SK-N-SH (cell line): ENCODE results near the gene IFT52. TPM values are rescaled to one million over a fixed set of nuclear protein-coding genes. Genes with fewer than 3 reads are reported as not detected.

Source experiments
- CTCF ChIA-PET: fragments of 300-600, 350-600 bp; formaldehyde crosslinking; extraction: SDS; loops from one replicate; lab custom pipeline; 2021; lab: Yijun Ruan, JAX
- POLR2A ChIA-PET: fragments of 350-600 bp; sonication (Branson Sonifier 250); formaldehyde crosslinking; extraction: SDS; loops from one replicate; lab custom pipeline; 2020; ENCODE audit warnings: antibody characterized with exemption, inconsistent platforms; lab: Yijun Ruan, JAX
- DNase-seq: peaks from one replicate; pipeline ENCODE4 v3.0.0; 2012
- H2AFZ ChIP-seq: fragments of 200-600 bp; sonication (generic); 2 replicates; pipeline ENCODE4 v1.8.1; 2016; ENCODE audit warnings: antibody characterized with exemption, mild to moderate bottlenecking, low read depth
- H3F3A ChIP-seq: fragments of 200-600 bp; sonication (generic); replicated peaks from 2 replicates; pipeline ENCODE3; 2016; ENCODE audit warnings: antibody characterized with exemption, mild to moderate bottlenecking; ENCODE audit not compliant: insufficient read depth
- H3K27ac ChIP-seq, 2 experiments: fragments of 200-500 bp in 1 of 2; fragments of 200-600 bp in 1 of 2; sonication (Bioruptor generic) in 1 of 2; sonication (generic), shearing (Covaris generic) in 1 of 2; 2 replicates each; pipeline versions ENCODE4 v1.5.1 to v1.6.1; 2014 to 2016; ENCODE audit warnings: low read depth in 2 of 2, inconsistent platforms in 1 of 2, low read length in 1 of 2, mild to moderate bottlenecking in 1 of 2, mixed read lengths in 1 of 2
- H3K27me3 ChIP-seq: fragments of 200-600 bp; sonication (generic), shearing (Covaris generic); 2 replicates; pipeline ENCODE4 v1.6.1; 2016; ENCODE audit warnings: mixed run types; ENCODE audit not compliant: insufficient read depth
- H3K36me3 ChIP-seq, 2 experiments: fragments of 200-500 bp in 1 of 2; fragments of 200-600 bp in 1 of 2; sonication (Bioruptor generic) in 1 of 2; sonication (generic) in 1 of 2; replicated peaks in 1 of 2; 2 replicates each; pipeline versions ENCODE3 to v1.5.1; 2014 to 2016; ENCODE audit warnings: low read length in 1 of 2, mild to moderate bottlenecking in 1 of 2; ENCODE audit not compliant: insufficient read depth in 2 of 2, control insufficient read depth in 1 of 2
- H3K4me1 ChIP-seq, 2 experiments: fragments of 200-500 bp in 1 of 2; fragments of 200-600 bp in 1 of 2; sonication (Bioruptor generic) in 1 of 2; sonication (generic), shearing (Covaris generic) in 1 of 2; 2 replicates each; pipeline versions ENCODE4 v1.5.1 to v1.6.1; 2014 to 2016; ENCODE audit warnings: low read depth in 1 of 2, low read length in 1 of 2, mixed run types in 1 of 2; ENCODE audit not compliant: insufficient read depth in 2 of 2, control insufficient read depth in 1 of 2
- H3K4me2 ChIP-seq: fragments of 200-600 bp; sonication (generic), shearing (Covaris generic); 2 replicates; pipeline ENCODE4 v1.6.1; 2017; ENCODE audit warnings: mixed run types
- H3K4me3 ChIP-seq, 2 experiments: fragments of 200-500 bp in 1 of 2; fragments of 200-600 bp in 1 of 2; sonication (Bioruptor generic) in 1 of 2; sonication (generic), shearing (Covaris generic) in 1 of 2; 2 replicates each; pipeline versions ENCODE4 v1.5.1 to v1.8.1; 2014 to 2016; ENCODE audit warnings: low read depth in 2 of 2, inconsistent platforms in 1 of 2, low read length in 1 of 2, mild to moderate bottlenecking in 1 of 2, mixed read lengths in 1 of 2, moderate library complexity in 1 of 2
- H3K79me2 ChIP-seq: fragments of 200-600 bp; sonication (generic); 2 replicates; pipeline ENCODE4 v1.8.1; 2017; ENCODE audit warnings: mild to moderate bottlenecking; ENCODE audit not compliant: insufficient read depth
- H3K9ac ChIP-seq: fragments of 200-600 bp; sonication (generic); 2 replicates; pipeline ENCODE4 v1.6.1; 2017; ENCODE audit warnings: mixed run types
- H3K9me2 ChIP-seq: fragments of 200-600 bp; sonication (generic); 2 replicates; pipeline ENCODE4 v1.6.1; 2017; ENCODE audit warnings: mixed run types
- H3K9me3 ChIP-seq: fragments of 200-600 bp; sonication (generic); 2 replicates; pipeline ENCODE4 v1.6.1; 2017; ENCODE audit warnings: mixed run types, mild to moderate bottlenecking, moderate library complexity
- H4K20me1 ChIP-seq: fragments of 200-600 bp; sonication (generic); 2 replicates; pipeline ENCODE4 v1.6.1; 2017; ENCODE audit warnings: mild to moderate bottlenecking, mixed run types; ENCODE audit not compliant: insufficient read depth
- EP300 ChIP-seq, 2 experiments: IDR thresholded peaks; 2 replicates each; pipeline versions ENCODE4 v1.4.0 to v1.6.1; 2012; ENCODE audit warnings: borderline replicate concordance in 1 of 2, low read depth in 1 of 2, low read length in 1 of 2
- FOSL2 ChIP-seq: IDR thresholded peaks from 2 replicates; pipeline ENCODE4 v1.4.0; 2012; ENCODE audit warnings: low read depth, mild to moderate bottlenecking, moderate library complexity, borderline replicate concordance
- FOXM1 ChIP-seq: IDR thresholded peaks from 2 replicates; pipeline ENCODE4 v1.4.0; 2012; ENCODE audit warnings: low read depth, mild to moderate bottlenecking
- GABPA ChIP-seq: IDR thresholded peaks from 2 replicates; pipeline ENCODE4 v1.4.0; 2012; ENCODE audit warnings: low read depth, mild to moderate bottlenecking
- IRF3 ChIP-seq: fragments of 150-350 bp; IDR thresholded peaks from 2 replicates; pipeline ENCODE4 v1.6.1; 2016; ENCODE audit warnings: mild to moderate bottlenecking, low read depth, low read length
- JUND ChIP-seq: IDR thresholded peaks from 2 replicates; pipeline ENCODE4 v1.4.0; 2012
- MAX ChIP-seq: IDR thresholded peaks from 2 replicates; pipeline ENCODE4 v1.4.0; 2012; ENCODE audit warnings: low read depth
- MEF2A ChIP-seq: IDR thresholded peaks from 2 replicates; pipeline ENCODE4 v1.4.0; 2012; ENCODE audit warnings: low read depth, borderline replicate concordance
- MXI1 ChIP-seq: IDR thresholded peaks from 2 replicates; pipeline ENCODE4 v1.6.1; 2012; ENCODE audit warnings: mild to moderate bottlenecking, low read depth, low read length, improper control_type of control experiment
- NFIC ChIP-seq: IDR thresholded peaks from 2 replicates; pipeline ENCODE4 v1.4.0; 2012; ENCODE audit warnings: borderline replicate concordance
- PBX3 ChIP-seq: IDR thresholded peaks from 2 replicates; pipeline ENCODE4; 2012
- POLR2AphosphoS5 ChIP-seq: IDR thresholded peaks from 2 replicates; pipeline ENCODE4 v1.6.1; 2012; ENCODE audit warnings: low read depth, low read length
- RAD21 ChIP-seq: IDR thresholded peaks from 2 replicates; pipeline ENCODE4 v1.6.1; 2012; ENCODE audit warnings: mild to moderate bottlenecking, low read length
- REST ChIP-seq: IDR thresholded peaks from 2 replicates; pipeline ENCODE4 v1.6.1; 2012; ENCODE audit warnings: mild to moderate bottlenecking, low read depth, low read length, moderate library complexity
- RXRA ChIP-seq: IDR thresholded peaks from 2 replicates; pipeline ENCODE4 v1.4.0; 2012; ENCODE audit warnings: low read depth, mild to moderate bottlenecking, borderline replicate concordance
- TEAD4 ChIP-seq: IDR thresholded peaks from 2 replicates; pipeline ENCODE4 v1.4.0; 2012; ENCODE audit warnings: mild to moderate bottlenecking, borderline replicate concordance; ENCODE audit not compliant: insufficient read depth
- WGBS: methylation state at CpG from one replicate; pipeline ENCODE4 v1.1.6; 2017; ENCODE audit warnings: low lambda C conversion rate; 5-methylcytosine and 5-hydroxymethylcytosine counted together
- polyA plus RNA-seq, 3 experiments: library from polyadenylated mRNA; depleted of rRNA; stranded (reverse); fragments of >200 nt; gene quantifications; 2 replicates each; pipeline ENCODE4 v1.2.3, GENCODE V29; 2012

The IFT52 gene
- polyA plus RNA-seq, 1 of the 3 experiments (the other 2 are of a cell fraction), result 34.0 TPM

- no peak for DNase-seq
- Histone ChIP-seq H3K4me2 (no peak overlapping the region), H3K4me1 (no peaks in the 10 kb centered on the region), H3K9me2 (no peaks in the 10 kb centered on the region), H3K9me3 (no peaks in the 10 kb centered on the region), H3K27me3 (no peaks in the 10 kb centered on the region), H3K36me3 (peaks cover 30 to 32% of the 10 kb centered on the region in 2 experiments), H2AFZ (no peak overlapping the region), H3K27ac (no peak overlapping the region), H3K4me3 (no peak overlapping the region), H4K20me1 (no peaks in the 10 kb centered on the region), H3F3A (no peaks in the 10 kb centered on the region), H3K9ac (no peak overlapping the region), H3K79me2 (no peaks in the 10 kb centered on the region)
- POLR2A ChIA-PET, result no interaction called here
- CTCF ChIA-PET, result interaction anchor here (1.4 kb wide), 1 partner anchor 12 kb away, joined by 3 read pairs; no protein-coding TSS in a partner anchor
- 95% methylated on average over 4 of the region's 4 CpGs for WGBS
- TF ChIP-seq POLR2AphosphoS5 (no peak), PBX3 (no peak), RAD21 (no peak), FOSL2 (no peak), EP300 (IDR thresholded peaks at IDR 0.05; ENCODE audit: borderline replicate concordance in 1 of 2, low read depth in 1 of 2, low read length in 1 of 2) (no peak), MXI1 (no peak), RXRA (no peak), GABPA (no peak), FOXM1 (no peak), REST (no peak)
These were observed 51.8 kb downstream of the IFT52 start for GRCh38 chr20:43642548-43642947.

- ChIA-PET CTCF (interaction anchor here (1.7 kb wide), 1 partner anchor 113 kb away, joined by 4 read pairs; no protein-coding TSS in a partner anchor), POLR2A (interaction anchor here (0.9 kb wide), 1 partner anchor 18 kb away, joined by 3 read pairs; no protein-coding TSS in a partner anchor)
- H3K9me3 ChIP-seq, result no peaks in the 10 kb centered on the region
- no peak overlapping the region for H3K9ac ChIP-seq
- no peak overlapping the region for H3K4me2 ChIP-seq
- DNase-seq, result no peak
- no peaks in the 10 kb centered on the region for H3K4me1 ChIP-seq
- no peaks in the 10 kb centered on the region for H3F3A ChIP-seq
- peaks cover 6 to 11% of the 10 kb centered on the region in 2 experiments for H3K36me3 ChIP-seq
- H3K27ac ChIP-seq, result no peak overlapping the region
- H3K27me3 ChIP-seq, result no peaks in the 10 kb centered on the region
- H4K20me1 ChIP-seq, result no peaks in the 10 kb centered on the region
- WGBS, result 63% methylated on average over 3 of the region's 3 CpGs
- H3K9me2 ChIP-seq, result no peaks in the 10 kb centered on the region
- H3K79me2 ChIP-seq, result no peaks in the 10 kb centered on the region
- H2AFZ ChIP-seq, result no peak overlapping the region
- no peak overlapping the region for H3K4me3 ChIP-seq
- TF ChIP-seq IRF3 (no peak), REST (no peak), NFIC (no peak), MEF2A (no peak), JUND (no peak), TEAD4 (no peak), PBX3 (no peak), MAX (no peak), FOXM1 (no peak)
These were observed 60.3 kb downstream of the IFT52 start for GRCh38 chr20:43650997-43651525.
